CD4-positive, alpha-beta memory T cell (primary cell): Measurements from ENCODE around the gene STK10. TPM values are rescaled to one million over a fixed set of nuclear protein-coding genes. Genes with fewer than 3 reads are reported as not detected.

Source experiments
- CTCF ChIA-PET: fragments of 350-600 bp; sonication (Branson Sonifier 250); formaldehyde crosslinking; loops from one replicate; lab custom pipeline; 2021; ENCODE audit warnings: inconsistent platforms; ENCODE audit not compliant: partially characterized antibody; lab: Charles Lee
- POLR2A ChIA-PET: fragments of 350-600 bp; sonication (Branson Sonifier 250); formaldehyde crosslinking; loops from one replicate; lab custom pipeline; 2021; ENCODE audit not compliant: partially characterized antibody; lab: Charles Lee
- DNase-seq, 5 donors: peaks; one replicate each; pipeline versions ENCODE4 v3.0.0 to v3.0.0-alpha.2; 2020 to 2022; ENCODE audit warnings: mixed read lengths in 1 of 5
- H3K27ac ChIP-seq: one replicate; pipeline ENCODE4 v1.7.0; 2013; ENCODE audit warnings: low read depth, low read length
- H3K27me3 ChIP-seq: 2 replicates; pipeline ENCODE4 v1.7.0; 2013; ENCODE audit warnings: mild to moderate bottlenecking, low read length, moderate library complexity; ENCODE audit not compliant: insufficient read depth
- H3K36me3 ChIP-seq: 2 replicates; pipeline ENCODE4 v1.7.0; 2013; ENCODE audit warnings: mild to moderate bottlenecking, low read length, moderate library complexity; ENCODE audit not compliant: insufficient read depth
- H3K4me1 ChIP-seq: 2 replicates; pipeline ENCODE4 v1.7.0; 2013; ENCODE audit warnings: mild to moderate bottlenecking, low read length, moderate library complexity; ENCODE audit not compliant: insufficient read depth
- H3K4me3 ChIP-seq, 2 donors: one replicate each; pipeline ENCODE4 v1.7.0; 2013; ENCODE audit warnings: low read length in 2 of 2, mild to moderate bottlenecking in 1 of 2
- H3K9me3 ChIP-seq, 2 donors: one replicate each; pipeline ENCODE4 v1.7.0; 2013; ENCODE audit warnings: low read length in 2 of 2, control low read depth in 1 of 2; ENCODE audit not compliant: control insufficient read depth in 1 of 2
- H3K27ac Mint-ChIP-seq, 7 donors: one replicate each; pipeline ENCODE4 v1.8.0; 2020 to 2021; ENCODE audit warnings: mixed read lengths in 7 of 7, mild to moderate bottlenecking in 6 of 7, inconsistent platforms in 3 of 7, moderate library complexity in 3 of 7
- H3K27me3 Mint-ChIP-seq, 2 donors: one replicate each; pipeline ENCODE4 v1.8.0; 2020 to 2021; ENCODE audit warnings: mixed read lengths in 2 of 2
- H3K36me3 Mint-ChIP-seq, 2 donors: one replicate each; pipeline ENCODE4 v1.8.0; 2020 to 2021; ENCODE audit warnings: mixed read lengths in 2 of 2, inconsistent platforms in 1 of 2, mild to moderate bottlenecking in 1 of 2
- H3K4me1 Mint-ChIP-seq, 4 donors: one replicate each; pipeline ENCODE4 v1.8.0; 2020 to 2021; ENCODE audit warnings: mixed read lengths in 4 of 4, mild to moderate bottlenecking in 1 of 4
- H3K4me3 Mint-ChIP-seq, 8 donors: one replicate each; pipeline ENCODE4 v1.8.0; 2020 to 2021; ENCODE audit warnings: mixed read lengths in 8 of 8, mild to moderate bottlenecking in 7 of 8, moderate library complexity in 6 of 8, inconsistent platforms in 3 of 8
- H3K9me3 Mint-ChIP-seq, 8 donors: one replicate each; pipeline ENCODE4 v1.8.0; 2020 to 2021; ENCODE audit warnings: mixed read lengths in 8 of 8, mild to moderate bottlenecking in 5 of 8, inconsistent platforms in 3 of 8, moderate library complexity in 1 of 8
- intact Hi-C: fragments of 100-400 bp; cut with micrococcal nuclease; formaldehyde crosslinking; loops from one replicate; pipeline ENCODE4 v1.15.1; 2023
- polyA plus RNA-seq, 2 donors: library from polyadenylated mRNA; unstranded; fragments of 300-500 nt; fragmentation: Illumina TruSeq; gene quantifications; one replicate each; pipeline ENCODE4 v1.2.3, GENCODE V29; 2021
- total RNA-seq, 2 experiments: library from RNA; stranded (reverse); gene quantifications; one replicate each; pipeline ENCODE4 v1.2.3, GENCODE V29; 2021

STK10 gene
- total and polyA plus RNA-seq, 4 experiments from 2014 or later: 24.6 to 314 (median 233) TPM

- no peaks in the 10 kb centered on the region for H3K27me3 ChIP-seq
- peaks cover 5% of the 10 kb centered on the region for H3K36me3 ChIP-seq
- Mint-ChIP-seq H3K27ac (peak overlapping the region; percentile 97 to 100 (median 98)), H3K4me3 (peak overlapping the region; percentile 89 to 99 (median 97)), H3K27me3 (no peaks in the 10 kb centered on the region), H3K36me3 (peaks cover 17 to 62% of the 10 kb centered on the region in 2 donors), H3K4me1 (peaks cover 62 to 100% (median 84%) of the 10 kb centered on the region in 4 donors), H3K9me3 (peaks cover 0 to 2% (median 0%) of the 10 kb centered on the region in 8 donors)
- ChIA-PET POLR2A (interaction anchor here (0.6 to 18.6 kb wide), 29 partner anchors 10 to 1896 kb away, joined by 3 to 878 read pairs (median 5); partner anchors contain the start of genes CPEB4, DUSP1, FBXW11 and NPM1), CTCF (interaction anchor here (0.6 to 23.1 kb wide), 16 partner anchors 9 to 631 kb away, joined by 3 to 429 read pairs (median 8); partner anchors contain the start of genes EFCAB9, FBXW11, STK10 and UBTD2)
- peak overlapping the region; percentile 96 for H3K27ac ChIP-seq
- peaks cover 89% of the 10 kb centered on the region for H3K4me1 ChIP-seq
- intact Hi-C loops: loop anchor here (1.0 to 2.0 kb wide), 5 partner anchors 13 to 882 kb away; partner anchors contain the start of genes CREBRF and STK10
- DNase-seq: peak; percentile 85 to 97 (median 89)
- peak overlapping the region; percentile 71 to 76 for H3K4me3 ChIP-seq
- no peaks in the 10 kb centered on the region for H3K9me3 ChIP-seq
Measured at GRCh38 chr5:172175263-172175719, 12.7 kb downstream of the STK10 start.

GRCh38 chr5:172173564-172174153, 14.4 kb downstream of the STK10 start:
- Histone ChIP-seq H3K4me1 (peaks cover 89% of the 10 kb centered on the region), H3K4me3 (peak overlapping the region in 1 of 2 donors; percentile 76), H3K27ac (peak overlapping the region; percentile 96), H3K9me3 (no peaks in the 10 kb centered on the region), H3K27me3 (no peaks in the 10 kb centered on the region), H3K36me3 (peaks cover 5% of the 10 kb centered on the region)
- ChIA-PET CTCF (interaction anchor here (0.7 to 23.1 kb wide), 16 partner anchors 11 to 261 kb away, joined by 3 to 429 read pairs (median 6); partner anchors contain the start of genes FBXW11, STK10 and UBTD2), POLR2A (interaction anchor here (1.0 to 18.6 kb wide), 19 partner anchors 12 to 598 kb away, joined by 3 to 878 read pairs (median 11); partner anchors contain the start of genes DUSP1, FBXW11 and STK10)
- DNase-seq: peak; percentile 50 to 88 (median 57)
- peaks cover 30 to 66% of the 10 kb centered on the region in 2 donors for H3K36me3 Mint-ChIP-seq
- peak overlapping the region; percentile 97 to 100 (median 98) for H3K27ac Mint-ChIP-seq
- peaks cover 68 to 100% (median 85%) of the 10 kb centered on the region in 4 donors for H3K4me1 Mint-ChIP-seq
- intact Hi-C loops: loop anchor here (2.0 kb wide), 1 partner anchor 883 kb away; the partner anchor contains the start of gene CREBRF
- no peaks in the 10 kb centered on the region for H3K27me3 Mint-ChIP-seq
- H3K9me3 Mint-ChIP-seq: peaks cover 0 to 2% (median 0%) of the 10 kb centered on the region in 8 donors
- H3K4me3 Mint-ChIP-seq: peak overlapping the region; percentile 89 to 99 (median 97)

DNA sequence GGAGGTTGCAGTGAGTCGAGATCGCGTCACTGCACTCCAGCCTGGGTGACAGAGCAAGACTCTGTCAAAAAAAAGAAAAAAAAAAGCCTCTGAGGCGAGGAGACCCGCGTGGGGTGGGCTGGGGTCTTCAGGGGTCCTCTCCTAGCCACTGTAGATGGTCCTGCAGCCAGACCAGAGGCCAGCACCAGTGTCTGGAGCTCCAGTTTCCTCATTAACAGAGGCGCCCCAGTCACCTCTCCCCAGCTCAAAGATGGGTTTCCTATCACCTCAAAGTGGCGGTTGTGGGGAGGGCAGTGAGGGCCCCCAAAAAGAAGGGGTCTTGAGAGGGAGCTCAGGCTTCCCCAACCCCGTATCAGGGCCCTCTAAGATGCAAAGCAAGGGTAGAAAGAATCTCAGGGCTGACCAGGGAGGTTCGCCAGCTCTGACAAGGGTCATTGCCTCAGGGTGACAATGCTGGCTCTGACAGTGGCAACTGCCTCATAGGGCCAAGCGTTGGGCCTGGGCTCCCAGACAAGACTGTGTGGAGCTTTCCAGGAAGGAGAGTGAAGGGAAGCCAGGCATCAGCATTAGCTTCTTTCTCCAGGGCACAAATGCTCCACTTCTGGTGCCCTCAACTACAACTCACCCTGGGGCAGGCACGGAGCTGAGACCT, 15.0 kb downstream of the STK10 start:
- peak overlapping the region; percentile 89 to 99 (median 97) for H3K4me3 Mint-ChIP-seq
- DNase-seq: no peak
- peaks cover 66 to 100% (median 85%) of the 10 kb centered on the region in 4 donors for H3K4me1 Mint-ChIP-seq
- CTCF ChIA-PET: interaction anchor here (0.7 to 23.1 kb wide), 13 partner anchors 10 to 261 kb away, joined by 3 to 429 read pairs (median 5); partner anchors contain the start of genes FBXW11, STK10 and UBTD2
- H3K4me3 ChIP-seq: peak overlapping the region in 1 of 2 donors; percentile 76
- H3K27me3 Mint-ChIP-seq: no peaks in the 10 kb centered on the region
- no peaks in the 10 kb centered on the region for H3K27me3 ChIP-seq
- H3K4me1 ChIP-seq: peaks cover 89% of the 10 kb centered on the region
- intact Hi-C loops: no loop called here
- peaks cover 5% of the 10 kb centered on the region for H3K36me3 ChIP-seq
- no peaks in the 10 kb centered on the region for H3K9me3 ChIP-seq
- peaks cover 27 to 64% of the 10 kb centered on the region in 2 donors for H3K36me3 Mint-ChIP-seq
- POLR2A ChIA-PET: interaction anchor here (0.7 to 18.6 kb wide), 11 partner anchors 11 to 1839 kb away, joined by 3 to 878 read pairs (median 52); partner anchors contain the start of genes FBXW11 and STK10
- peaks cover 0 to 2% (median 0%) of the 10 kb centered on the region in 8 donors for H3K9me3 Mint-ChIP-seq
- H3K27ac Mint-ChIP-seq: peak overlapping the region; percentile 97 to 100 (median 98)
- peak overlapping the region; percentile 96 for H3K27ac ChIP-seq

DNA sequence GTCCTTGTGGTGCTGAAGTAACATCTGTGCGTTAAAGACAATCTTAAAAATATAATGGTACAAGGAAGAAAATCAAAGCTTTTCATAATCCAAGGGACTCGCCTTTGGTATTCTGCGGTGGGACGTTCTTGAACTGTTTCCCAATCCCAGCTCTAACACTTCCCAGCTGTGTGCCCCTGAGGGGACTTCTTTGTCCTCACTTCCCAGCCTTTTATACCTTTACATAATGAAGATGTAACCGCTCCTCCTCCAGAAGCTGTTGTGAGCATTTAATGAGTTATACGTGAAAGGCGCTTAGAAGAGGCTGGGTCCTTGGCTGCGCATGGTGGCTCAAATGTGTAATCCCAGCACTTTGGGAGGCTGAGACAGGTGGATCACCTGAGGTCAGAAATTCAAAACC, 16.9 kb downstream of the STK10 start:
- Mint-ChIP-seq H3K36me3 (peaks cover 32 to 73% of the 10 kb centered on the region in 2 donors), H3K4me3 (peak overlapping the region in 5 of 8 donors; percentile 8 to 60 (median 24)), H3K4me1 (peaks cover 69 to 99% (median 85%) of the 10 kb centered on the region in 4 donors), H3K27ac (peak overlapping the region; percentile 37 to 99 (median 78)), H3K27me3 (no peaks in the 10 kb centered on the region), H3K9me3 (no peaks in the 10 kb centered on the region)
- Histone ChIP-seq H3K4me3 (no peak overlapping the region), H3K27me3 (no peaks in the 10 kb centered on the region), H3K36me3 (peaks cover 8% of the 10 kb centered on the region), H3K4me1 (peaks cover 89% of the 10 kb centered on the region), H3K27ac (peak overlapping the region; percentile 3), H3K9me3 (no peaks in the 10 kb centered on the region)
- DNase-seq: no peak
- intact Hi-C loops: no loop called here
- CTCF ChIA-PET: interaction anchor here (1.7 to 23.1 kb wide), 2 partner anchors 13 to 65 kb away, joined by 5 to 429 read pairs; partner anchors contain the start of gene STK10
- POLR2A ChIA-PET: interaction anchor here (1.6 to 11.4 kb wide), 2 partner anchors 8 to 15 kb away, joined by 12 to 878 read pairs; partner anchors contain the start of gene STK10

- intact Hi-C loops: no loop called here
- no peak for DNase-seq
- H3K4me3 ChIP-seq: no peak overlapping the region
Measured at GRCh38 chr5:172170251-172170701, 17.7 kb downstream of the STK10 start.

DNA sequence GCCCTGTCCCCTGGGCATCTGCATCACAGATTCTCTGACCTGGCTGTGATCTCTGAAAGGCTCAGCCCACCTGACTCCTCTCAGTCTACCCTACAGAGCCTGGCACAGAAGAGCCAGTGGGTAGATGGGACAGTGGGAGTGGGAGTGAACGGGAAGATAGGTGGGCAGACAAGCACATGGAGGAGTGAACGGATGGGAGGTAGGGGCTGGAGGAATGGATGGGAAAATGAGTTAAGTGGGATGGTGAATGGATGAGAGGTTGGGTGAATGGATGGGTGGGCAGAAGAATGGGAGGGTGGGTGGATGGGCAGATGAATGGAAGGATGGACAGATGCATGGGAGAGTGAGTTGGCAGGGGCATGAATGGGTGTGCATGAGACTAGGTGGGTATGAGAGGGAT, 18.8 kb downstream of the STK10 start:
- CTCF ChIA-PET: interaction anchor here (1.0 to 23.1 kb wide), 2 partner anchors 15 to 62 kb away, joined by 3 to 429 read pairs; partner anchors contain the start of gene STK10

More at GRCh38 chr5:172170251-172170701, 17.7 kb downstream of the STK10 start:
- Mint-ChIP-seq H3K36me3 (peaks cover 29 to 71% of the 10 kb centered on the region in 2 donors), H3K27me3 (no peaks in the 10 kb centered on the region), H3K27ac (peak overlapping the region; percentile 65 to 99 (median 92)), H3K9me3 (no peaks in the 10 kb centered on the region), H3K4me1 (peaks cover 61 to 98% (median 82%) of the 10 kb centered on the region in 4 donors), H3K4me3 (peak overlapping the region; percentile 32 to 70 (median 51))
- peaks cover 89% of the 10 kb centered on the region for H3K4me1 ChIP-seq
- H3K9me3 ChIP-seq: no peaks in the 10 kb centered on the region
- H3K27me3 ChIP-seq: no peaks in the 10 kb centered on the region
- H3K27ac ChIP-seq: peak overlapping the region; percentile 14
- ChIA-PET POLR2A (interaction anchor here (0.8 to 11.4 kb wide), 4 partner anchors 9 to 56 kb away, joined by 3 to 878 read pairs (median 8); partner anchors contain the start of gene STK10), CTCF (interaction anchor here (1.0 to 23.1 kb wide), 4 partner anchors 14 to 64 kb away, joined by 3 to 429 read pairs (median 4); partner anchors contain the start of gene STK10)
- peaks cover 11% of the 10 kb centered on the region for H3K36me3 ChIP-seq

More for the DNA sequence above, 18.8 kb downstream of the STK10 start:
- intact Hi-C loops: no loop called here
- POLR2A ChIA-PET: interaction anchor here (1.1 to 11.4 kb wide), 4 partner anchors 10 to 17 kb away, joined by 3 to 878 read pairs (median 42); partner anchors contain the start of gene STK10
- peaks cover 58 to 100% (median 83%) of the 10 kb centered on the region in 4 donors for H3K4me1 Mint-ChIP-seq
- H3K4me3 ChIP-seq: no peak overlapping the region
- H3K9me3 ChIP-seq: no peaks in the 10 kb centered on the region
- peak overlapping the region; percentile 41 for H3K27ac ChIP-seq
- no peaks in the 10 kb centered on the region for H3K9me3 Mint-ChIP-seq
- H3K36me3 Mint-ChIP-seq: peaks cover 29 to 60% of the 10 kb centered on the region in 2 donors
- DNase-seq: no peak
- H3K36me3 ChIP-seq: peaks cover 18% of the 10 kb centered on the region
- H3K4me1 ChIP-seq: peaks cover 98% of the 10 kb centered on the region
- H3K27ac Mint-ChIP-seq: peak overlapping the region; percentile 76 to 99 (median 93)
- peak overlapping the region in 5 of 8 donors; percentile 32 to 72 (median 57) for H3K4me3 Mint-ChIP-seq
- no peaks in the 10 kb centered on the region for H3K27me3 Mint-ChIP-seq
- H3K27me3 ChIP-seq: no peaks in the 10 kb centered on the region
